ENCODE measurements around the gene NUDT21.
"Not testable (repeated sequence)": the region's sequence is repeated elsewhere in the genome, so short reads cannot be mapped to it uniquely, and the experiment has no call there.

The NUDT21 gene

GRCh38 chr16:56380778-56381485 is 70.2 kb downstream of the NUDT21 start:
- H3K4me3 ChIP-seq (replicated peaks; ENCODE audit: insufficient read depth, low read length); H3K27me3 ChIP-seq (ENCODE audit: insufficient read depth, poor library complexity, severe bottlenecking); H3K27ac ChIP-seq (replicated peaks); DNase-seq (ENCODE audit: low read depth in 1 of 2, low spot score in 1 of 2): not testable (repeated sequence)

Measured in HL-60 (cell line).